Fibroblast of mammary gland (primary cell): Measurements from ENCODE around the gene C5AR2.

Experiments used
- DNase-seq: peaks from one replicate; pipeline ENCODE4 v3.0.0-alpha.2; 2010; ENCODE audit warnings: low read depth
- H3K4me3 ChIP-seq: 2 replicates; pipeline ENCODE4 v1.5.1; 2011; ENCODE audit warnings: low read depth, mild to moderate bottlenecking, low read length, moderate library complexity; ENCODE audit not compliant: control insufficient read depth
- TF ChIP-seq, protein P1 (sequence below): conservative IDR thresholded peaks from 2 replicates; pipeline ENCODE4 v1.5.1; 2011; ENCODE audit warnings: low read depth, low read length, inconsistent platforms; ENCODE audit not compliant: control insufficient read depth, insufficient read depth

The C5AR2 gene

DNA sequence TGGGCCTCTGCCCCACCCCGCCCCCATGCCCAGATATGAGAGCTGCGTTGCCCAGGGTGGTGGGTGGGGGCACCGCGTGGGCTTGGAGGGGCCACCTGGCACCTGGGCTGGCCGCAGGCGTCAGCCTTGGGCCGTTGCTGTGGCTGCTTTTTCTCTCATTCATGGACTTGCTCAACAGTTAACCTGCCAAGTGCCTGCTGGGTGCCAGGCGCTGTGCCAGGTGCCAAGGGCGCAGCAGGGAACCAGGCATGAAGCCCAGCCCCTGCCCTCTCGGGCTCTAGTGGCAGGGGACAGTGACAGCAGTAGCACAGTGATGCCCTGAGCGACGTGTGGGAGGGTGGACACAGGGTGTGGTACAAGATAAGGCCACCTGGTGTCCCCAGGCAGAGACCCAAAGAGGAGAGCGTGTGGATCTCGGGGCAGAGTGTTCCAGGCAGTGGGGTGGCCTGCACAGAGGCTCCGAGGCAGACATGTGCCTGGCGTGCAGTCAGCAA is 45.3 kb downstream of the C5AR2 start:
- TF ChIP-seq, protein P1, sequence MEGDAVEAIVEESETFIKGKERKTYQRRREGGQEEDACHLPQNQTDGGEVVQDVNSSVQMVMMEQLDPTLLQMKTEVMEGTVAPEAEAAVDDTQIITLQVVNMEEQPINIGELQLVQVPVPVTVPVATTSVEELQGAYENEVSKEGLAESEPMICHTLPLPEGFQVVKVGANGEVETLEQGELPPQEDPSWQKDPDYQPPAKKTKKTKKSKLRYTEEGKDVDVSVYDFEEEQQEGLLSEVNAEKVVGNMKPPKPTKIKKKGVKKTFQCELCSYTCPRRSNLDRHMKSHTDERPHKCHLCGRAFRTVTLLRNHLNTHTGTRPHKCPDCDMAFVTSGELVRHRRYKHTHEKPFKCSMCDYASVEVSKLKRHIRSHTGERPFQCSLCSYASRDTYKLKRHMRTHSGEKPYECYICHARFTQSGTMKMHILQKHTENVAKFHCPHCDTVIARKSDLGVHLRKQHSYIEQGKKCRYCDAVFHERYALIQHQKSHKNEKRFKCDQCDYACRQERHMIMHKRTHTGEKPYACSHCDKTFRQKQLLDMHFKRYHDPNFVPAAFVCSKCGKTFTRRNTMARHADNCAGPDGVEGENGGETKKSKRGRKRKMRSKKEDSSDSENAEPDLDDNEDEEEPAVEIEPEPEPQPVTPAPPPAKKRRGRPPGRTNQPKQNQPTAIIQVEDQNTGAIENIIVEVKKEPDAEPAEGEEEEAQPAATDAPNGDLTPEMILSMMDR, result no peak
- DNase-seq, result no peak

DNA sequence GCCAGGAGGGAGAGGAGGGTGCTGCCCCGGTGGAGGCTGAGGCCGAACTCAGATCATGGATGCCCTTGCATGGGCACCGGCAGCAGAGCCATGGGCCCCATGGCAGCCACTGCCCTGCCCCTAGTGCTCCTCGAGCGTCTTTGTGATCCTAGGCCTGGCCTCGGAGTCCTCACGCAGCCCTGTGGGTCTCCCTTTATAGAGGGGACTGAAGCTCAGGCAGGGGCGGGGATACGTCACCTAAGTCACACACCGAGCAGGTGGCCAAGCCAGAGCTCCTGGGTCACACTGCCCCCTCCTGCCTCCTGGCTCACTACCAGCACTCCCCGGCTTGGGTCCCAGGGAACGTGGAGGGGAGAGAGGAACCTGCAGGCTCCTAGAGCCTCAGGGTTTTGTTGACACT is 45.8 kb downstream of the C5AR2 start:
- DNase-seq, result no peak
- no peak overlapping the region for H3K4me3 ChIP-seq
- TF ChIP-seq, protein P1, result no peak

More for the DNA sequence above, 45.3 kb downstream of the C5AR2 start:
- no peak overlapping the region for H3K4me3 ChIP-seq

DNA sequence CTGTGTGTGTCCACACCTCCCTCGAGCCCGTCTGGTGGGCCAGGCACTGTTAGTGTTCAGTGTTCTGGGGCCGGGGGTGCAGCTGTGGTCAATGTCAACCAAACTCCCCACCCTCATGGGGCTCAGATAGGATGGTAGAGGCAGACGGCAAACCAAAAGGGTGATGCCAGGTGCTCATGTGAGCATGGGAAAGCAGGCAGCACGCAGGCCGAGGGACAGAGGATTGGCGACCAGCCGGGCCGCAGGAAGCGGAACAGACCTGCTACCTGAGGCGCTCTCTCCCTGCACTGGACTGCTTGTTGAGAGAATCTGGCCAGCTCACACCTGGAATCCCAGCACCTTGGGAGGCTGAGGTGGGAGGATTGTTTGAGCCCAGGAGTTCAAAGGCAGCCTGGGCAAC is 46.3 kb downstream of the C5AR2 start:
- TF ChIP-seq, protein P1, result no peak
- no peak for DNase-seq
- no peak overlapping the region for H3K4me3 ChIP-seq

DNA sequence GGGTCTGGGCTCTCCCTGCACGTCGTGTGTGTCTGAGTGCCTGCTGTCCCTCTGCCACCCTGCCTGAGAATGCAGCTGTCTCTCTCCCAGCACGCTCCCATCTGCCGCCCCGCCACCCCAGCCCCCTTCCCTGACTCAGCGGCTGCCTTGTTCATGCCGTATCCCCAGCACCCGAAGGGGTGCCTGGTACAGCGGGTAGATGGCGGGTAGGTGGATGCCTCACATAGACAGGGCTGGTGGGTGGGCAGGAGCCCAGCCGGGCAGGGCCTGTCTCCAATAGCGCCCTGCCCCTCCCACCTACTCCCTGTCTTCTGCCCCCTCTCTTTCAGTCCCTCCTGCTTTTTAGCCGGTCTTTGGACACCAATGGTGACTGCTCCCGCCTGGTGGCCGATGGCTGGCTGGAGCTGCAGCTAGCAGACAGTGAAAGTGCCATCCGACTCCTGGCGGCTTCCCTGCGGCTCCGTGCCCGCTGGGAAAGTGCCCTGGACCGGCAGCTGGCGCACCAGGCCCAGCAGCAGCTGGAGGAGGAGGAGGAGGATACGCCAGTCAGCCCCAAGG is 47.5 kb downstream of the C5AR2 start:
- DNase-seq, result no peak
- TF ChIP-seq, protein P1, result no peak
- no peak overlapping the region for H3K4me3 ChIP-seq

DNA sequence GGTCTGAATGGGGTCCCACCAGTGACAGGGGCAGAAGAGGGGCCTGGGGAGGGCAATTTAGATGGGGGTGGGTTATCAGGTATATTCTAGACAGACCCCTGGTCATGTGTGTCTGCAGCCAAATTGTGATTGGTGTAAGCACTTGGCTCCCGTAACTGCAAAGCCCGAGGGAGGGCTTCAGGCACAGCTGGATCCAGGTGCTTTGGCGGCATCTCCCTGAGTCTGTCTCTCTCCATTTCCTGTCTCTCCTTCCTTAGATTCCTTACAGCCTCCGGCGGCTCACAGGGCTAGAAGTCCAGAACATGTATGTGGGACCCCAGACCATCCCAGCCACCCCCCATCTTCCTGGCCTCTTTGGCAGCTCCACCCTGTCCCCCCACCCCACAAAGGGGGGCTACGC is 48.6 kb downstream of the C5AR2 start:
- TF ChIP-seq, protein P1, result no peak
- DNase-seq, result no peak
- no peak overlapping the region for H3K4me3 ChIP-seq

DNA sequence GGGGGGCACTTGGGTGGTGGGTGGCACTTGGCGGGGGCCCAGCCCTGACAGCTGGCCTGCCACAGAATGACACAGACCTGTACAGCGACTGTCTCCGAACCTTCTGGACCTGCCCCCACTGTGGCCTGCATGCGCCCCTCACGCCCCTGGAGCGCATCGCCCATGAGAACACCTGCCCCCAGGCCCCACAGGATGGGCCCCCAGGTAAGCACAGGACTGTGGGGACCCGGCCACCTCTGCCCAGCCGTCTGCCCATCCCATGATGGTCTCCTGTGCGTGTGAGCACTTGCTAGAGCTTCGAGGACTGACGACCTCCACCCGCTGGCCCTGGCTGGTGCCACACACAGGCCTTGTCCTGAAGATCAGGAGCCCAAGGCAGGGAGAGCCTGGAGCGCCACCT is 49.1 kb downstream of the C5AR2 start:
- TF ChIP-seq, protein P1, result no peak
- no peak overlapping the region for H3K4me3 ChIP-seq
- no peak for DNase-seq
